Measurements from ENCODE around the gene RBM24.

- no peak for TF ChIP-seq EZH2 (IDR thresholded peaks at IDR 0.05; ENCODE audit: borderline replicate concordance)
- TF ChIP-seq, protein P1, sequence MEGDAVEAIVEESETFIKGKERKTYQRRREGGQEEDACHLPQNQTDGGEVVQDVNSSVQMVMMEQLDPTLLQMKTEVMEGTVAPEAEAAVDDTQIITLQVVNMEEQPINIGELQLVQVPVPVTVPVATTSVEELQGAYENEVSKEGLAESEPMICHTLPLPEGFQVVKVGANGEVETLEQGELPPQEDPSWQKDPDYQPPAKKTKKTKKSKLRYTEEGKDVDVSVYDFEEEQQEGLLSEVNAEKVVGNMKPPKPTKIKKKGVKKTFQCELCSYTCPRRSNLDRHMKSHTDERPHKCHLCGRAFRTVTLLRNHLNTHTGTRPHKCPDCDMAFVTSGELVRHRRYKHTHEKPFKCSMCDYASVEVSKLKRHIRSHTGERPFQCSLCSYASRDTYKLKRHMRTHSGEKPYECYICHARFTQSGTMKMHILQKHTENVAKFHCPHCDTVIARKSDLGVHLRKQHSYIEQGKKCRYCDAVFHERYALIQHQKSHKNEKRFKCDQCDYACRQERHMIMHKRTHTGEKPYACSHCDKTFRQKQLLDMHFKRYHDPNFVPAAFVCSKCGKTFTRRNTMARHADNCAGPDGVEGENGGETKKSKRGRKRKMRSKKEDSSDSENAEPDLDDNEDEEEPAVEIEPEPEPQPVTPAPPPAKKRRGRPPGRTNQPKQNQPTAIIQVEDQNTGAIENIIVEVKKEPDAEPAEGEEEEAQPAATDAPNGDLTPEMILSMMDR (IDR thresholded peaks at IDR 0.05; ENCODE audit: poor library complexity), result no peak
These were observed 10.6 kb downstream of the RBM24 start for GRCh38 chr6:17291778-17292177.
